Activated CD8-positive, alpha-beta memory T cell treated with anti-CD3 and anti-CD28 coated beads for 4 hours (primary cell): ENCODE measurements around the gene GALNT17.

Experiments
- DNase-seq, 2 donors: peaks; one replicate each; pipeline ENCODE4 v3.0.0-alpha.2; 2020; ENCODE audit warnings: low read depth in 2 of 2

GALNT17 gene

GRCh38 chr7:71388181-71388580 lies 256.2 kb downstream of the GALNT17 start:
- no peak for DNase-seq

- no peak for DNase-seq
Observed at GRCh38 chr7:71389976-71390375, 258.0 kb downstream of the GALNT17 start.

- DNase-seq = no peak
Observed at GRCh38 chr7:71393661-71394060, 261.7 kb downstream of the GALNT17 start.

GRCh38 chr7:71402684-71403083 lies 270.7 kb downstream of the GALNT17 start:
- no peak for DNase-seq

- DNase-seq = no peak
Observed at GRCh38 chr7:71403202-71403946, 271.4 kb downstream of the GALNT17 start.

GRCh38 chr7:71404726-71405345 lies 272.9 kb downstream of the GALNT17 start:
- no peak for DNase-seq

GRCh38 chr7:71408271-71408670 lies 276.3 kb downstream of the GALNT17 start:
- DNase-seq = no peak

GRCh38 chr7:71409550-71410157 lies 277.7 kb downstream of the GALNT17 start:
- no peak for DNase-seq

- DNase-seq = no peak
Observed at GRCh38 chr7:71411475-71411874, 279.5 kb downstream of the GALNT17 start.

GRCh38 chr7:71414490-71414889 lies 282.5 kb downstream of the GALNT17 start:
- no peak for DNase-seq

- no peak for DNase-seq
Observed at GRCh38 chr7:71419546-71420337, 287.8 kb downstream of the GALNT17 start.

GRCh38 chr7:71422104-71422503 lies 290.2 kb downstream of the GALNT17 start:
- no peak for DNase-seq

- DNase-seq = no peak
Observed at GRCh38 chr7:71424166-71425035, 292.5 kb downstream of the GALNT17 start.

GRCh38 chr7:71429083-71429482 lies 297.1 kb downstream of the GALNT17 start:
- DNase-seq = no peak

- DNase-seq = no peak
Observed at GRCh38 chr7:71430246-71430645, 298.3 kb downstream of the GALNT17 start.

GRCh38 chr7:71439321-71439720 lies 307.4 kb downstream of the GALNT17 start:
- no peak for DNase-seq

- no peak for DNase-seq
Observed at GRCh38 chr7:71442492-71443190, 310.7 kb downstream of the GALNT17 start.

- no peak for DNase-seq
Observed at GRCh38 chr7:71443191-71443530, 311.2 kb downstream of the GALNT17 start.

GRCh38 chr7:71444130-71444529 lies 312.2 kb downstream of the GALNT17 start:
- no peak for DNase-seq

- no peak for DNase-seq
Observed at GRCh38 chr7:71453630-71454029, 321.7 kb downstream of the GALNT17 start.

- DNase-seq = no peak
Observed at GRCh38 chr7:71454981-71455380, 323.0 kb downstream of the GALNT17 start.
